ENCODE results near the gene CDK5RAP1. TPM values are rescaled to one million over a fixed set of nuclear protein-coding genes. Genes with fewer than 3 reads are reported as not detected.
A peak's percentile ranks its signal among the peaks of the same experiment; 100 is the strongest.

CDK5RAP1 gene, protein sequence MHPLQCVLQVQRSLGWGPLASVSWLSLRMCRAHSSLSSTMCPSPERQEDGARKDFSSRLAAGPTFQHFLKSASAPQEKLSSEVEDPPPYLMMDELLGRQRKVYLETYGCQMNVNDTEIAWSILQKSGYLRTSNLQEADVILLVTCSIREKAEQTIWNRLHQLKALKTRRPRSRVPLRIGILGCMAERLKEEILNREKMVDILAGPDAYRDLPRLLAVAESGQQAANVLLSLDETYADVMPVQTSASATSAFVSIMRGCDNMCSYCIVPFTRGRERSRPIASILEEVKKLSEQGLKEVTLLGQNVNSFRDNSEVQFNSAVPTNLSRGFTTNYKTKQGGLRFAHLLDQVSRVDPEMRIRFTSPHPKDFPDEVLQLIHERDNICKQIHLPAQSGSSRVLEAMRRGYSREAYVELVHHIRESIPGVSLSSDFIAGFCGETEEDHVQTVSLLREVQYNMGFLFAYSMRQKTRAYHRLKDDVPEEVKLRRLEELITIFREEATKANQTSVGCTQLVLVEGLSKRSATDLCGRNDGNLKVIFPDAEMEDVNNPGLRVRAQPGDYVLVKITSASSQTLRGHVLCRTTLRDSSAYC
- polyA plus RNA-seq (2013), result 14.1 and 15.5 TPM in 2 replicates

DNA sequence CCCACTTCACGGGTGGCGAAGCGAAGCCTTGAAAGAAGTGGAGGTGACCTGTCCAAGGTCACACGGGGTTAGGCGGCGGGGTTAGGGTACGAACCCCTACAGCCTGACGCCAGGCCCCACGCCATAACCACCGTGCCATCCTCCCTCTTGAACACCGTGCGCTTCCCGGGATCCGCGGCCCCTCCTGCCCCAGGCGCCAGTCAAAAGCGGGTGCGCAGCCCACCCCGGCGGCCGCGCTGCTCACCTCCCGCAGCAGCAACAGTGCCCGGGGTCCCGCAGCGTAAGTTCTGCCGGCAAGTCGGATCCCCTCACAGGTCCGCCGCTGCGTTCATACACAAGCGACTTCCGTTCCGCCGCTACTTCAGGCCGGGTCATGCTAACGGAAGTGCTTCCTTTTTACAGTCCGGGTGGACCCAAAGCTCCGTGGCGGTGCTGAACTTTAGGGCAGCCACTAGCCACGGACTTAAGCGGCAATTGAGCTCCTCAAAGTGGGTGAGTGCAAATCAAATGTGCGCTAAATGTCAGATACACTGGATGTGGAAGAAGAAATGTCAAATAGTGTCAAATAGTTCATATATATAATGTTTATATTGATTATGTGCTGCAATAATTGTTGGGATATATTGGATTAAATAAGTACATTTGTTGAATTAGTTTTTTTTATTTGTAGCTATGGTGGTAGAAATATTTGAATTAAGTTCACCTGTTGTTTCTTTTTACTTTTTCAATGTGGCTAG, at the start of gene CDK5RAP1:
CDK5RAP1 (minus strand) TSS at position 336 of the 737 bp plus-strand sequence. CDS start 4,455 bp downstream, outside the sequence.
- peak within 1 kb of the TSS; percentile 84 for H2AFZ ChIP-seq (ENCODE audit: insufficient read depth, low read length, poor library complexity)

DNA sequence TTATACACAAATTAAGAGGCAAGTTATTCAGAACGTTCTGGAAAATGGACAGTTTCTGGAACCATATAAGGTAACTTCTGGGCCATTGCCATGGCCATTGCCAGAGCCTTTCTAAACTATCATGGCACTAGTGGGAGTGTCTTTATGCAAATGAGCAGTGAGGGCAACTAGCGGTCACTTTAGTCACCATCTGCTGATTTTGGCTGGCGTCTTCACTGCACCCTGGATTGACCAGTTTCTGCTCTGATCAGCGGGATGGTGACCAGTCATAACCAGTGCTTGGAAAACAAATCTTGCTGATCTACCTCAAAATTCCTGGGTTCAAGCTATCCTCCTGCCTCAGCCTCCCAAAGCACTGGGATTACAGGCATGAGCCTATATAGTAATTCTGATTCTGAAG, 49.5 kb upstream of the CDK5RAP1 start:
- H4K8ac ChIP-seq (ENCODE audit: low read depth, low read length), result no peak overlapping the region
- H3K4me2 ChIP-seq (ENCODE audit: low read length), result no peak overlapping the region
- no peaks in the 10 kb centered on the region for H3K79me1 ChIP-seq (ENCODE audit: low read length)
- H3K27ac ChIP-seq (ENCODE audit: low read depth, low read length), result no peak overlapping the region
- no peaks in the 10 kb centered on the region for H3K4me1 ChIP-seq (ENCODE audit: control insufficient read depth in 1 of 2, insufficient read depth in 2 of 2, low read length in 2 of 2)
- no peak overlapping the region for H3K9ac ChIP-seq (ENCODE audit: low read length)
- no peak overlapping the region for H2BK5ac ChIP-seq (ENCODE audit: low read depth, low read length, poor library complexity)
- H3K79me2 ChIP-seq (ENCODE audit: control insufficient read depth, insufficient read depth, low read length, poor library complexity), result no peaks in the 10 kb centered on the region
- no peak overlapping the region for H2BK12ac ChIP-seq (ENCODE audit: low read length)
- H2AK5ac ChIP-seq (ENCODE audit: low read length), result no peak overlapping the region
- H2BK120ac ChIP-seq (ENCODE audit: insufficient read depth, low read length, poor library complexity), result no peak overlapping the region
- no peak overlapping the region for H3K4ac ChIP-seq (ENCODE audit: low read depth, low read length)
- H4K12ac ChIP-seq (ENCODE audit: low read depth, low read length), result no peak overlapping the region
- H3K9me3 ChIP-seq (ENCODE audit: insufficient read depth, low read depth, low read length), result no peaks in the 10 kb centered on the region
- H3K14ac ChIP-seq (ENCODE audit: low read length), result no peak overlapping the region
- no peak overlapping the region for H2AFZ ChIP-seq (ENCODE audit: insufficient read depth, low read length, poor library complexity)
- H4K91ac ChIP-seq (ENCODE audit: low read depth, low read length), result no peak overlapping the region
- H3K23ac ChIP-seq (ENCODE audit: low read length), result no peak overlapping the region
- WGBS (ENCODE audit: extremely low coverage, insufficient coverage, insufficient read length), result no CpG with 5 or more reads among the region's 4 CpGs
- no peak overlapping the region for H3K4me3 ChIP-seq (ENCODE audit: low read depth, low read length)
- peak in 1 of 2 donors; percentile 5 for DNase-seq
- no peak overlapping the region for H3K18ac ChIP-seq (ENCODE audit: low read length)
- H3K27me3 ChIP-seq (ENCODE audit: insufficient read depth, low read length), result peaks cover 2% of the 10 kb centered on the region
- H3K36me3 ChIP-seq (ENCODE audit: control insufficient read depth in 1 of 2, insufficient read depth in 2 of 2, low read length in 2 of 2), result no peaks in the 10 kb centered on the region

More for the DNA sequence above, at the start of gene CDK5RAP1:
- Histone ChIP-seq H3K36me3 (ENCODE audit: control insufficient read depth in 1 of 2, insufficient read depth in 2 of 2, low read length in 2 of 2) (peaks cover 0 to 6% of the 10 kb centered on the region in 2 experiments), H3K4me3 (ENCODE audit: low read depth, low read length) (peak within 1 kb of the TSS; percentile 96), H3K27ac (ENCODE audit: low read depth, low read length) (no peak within 1 kb of the TSS), H3K4me1 (ENCODE audit: control insufficient read depth in 1 of 2, insufficient read depth in 2 of 2, low read length in 2 of 2) (peaks cover 0 to 7% of the 10 kb centered on the region in 2 experiments), H3K9me3 (ENCODE audit: insufficient read depth, low read depth, low read length) (no peaks in the 10 kb centered on the region), H4K12ac (ENCODE audit: low read depth, low read length) (peak within 1 kb of the TSS; percentile 96), H3K14ac (ENCODE audit: low read length) (peak within 1 kb of the TSS; percentile 85), H3K4ac (ENCODE audit: low read depth, low read length) (peak within 1 kb of the TSS; percentile 87), H3K4me2 (ENCODE audit: low read length) (peak within 1 kb of the TSS; percentile 92), H3K18ac (ENCODE audit: low read length) (peak within 1 kb of the TSS; percentile 71), H2BK12ac (ENCODE audit: low read length) (no peak within 1 kb of the TSS), H3K79me1 (ENCODE audit: low read length) (peaks cover 3% of the 10 kb centered on the region), H4K91ac (ENCODE audit: low read depth, low read length) (peak within 1 kb of the TSS; percentile 82), H3K27me3 (ENCODE audit: insufficient read depth, low read length) (no peaks in the 10 kb centered on the region), H2BK120ac (ENCODE audit: insufficient read depth, low read length, poor library complexity) (peak within 1 kb of the TSS; percentile 62), H2AK5ac (ENCODE audit: low read length) (no peak within 1 kb of the TSS), H4K8ac (ENCODE audit: low read depth, low read length) (peak within 1 kb of the TSS; percentile 98), H3K23ac (ENCODE audit: low read length) (no peak within 1 kb of the TSS), H2BK5ac (ENCODE audit: low read depth, low read length, poor library complexity) (no peak within 1 kb of the TSS), H3K79me2 (ENCODE audit: control insufficient read depth, insufficient read depth, low read length, poor library complexity) (peaks cover 6% of the 10 kb centered on the region), H3K9ac (ENCODE audit: low read length) (peak within 1 kb of the TSS; percentile 64)
- peak; percentile 87 to 94 for DNase-seq
- WGBS (ENCODE audit: extremely low coverage, insufficient coverage, insufficient read length), result no CpG with 5 or more reads among the region's 43 CpGs

DNA sequence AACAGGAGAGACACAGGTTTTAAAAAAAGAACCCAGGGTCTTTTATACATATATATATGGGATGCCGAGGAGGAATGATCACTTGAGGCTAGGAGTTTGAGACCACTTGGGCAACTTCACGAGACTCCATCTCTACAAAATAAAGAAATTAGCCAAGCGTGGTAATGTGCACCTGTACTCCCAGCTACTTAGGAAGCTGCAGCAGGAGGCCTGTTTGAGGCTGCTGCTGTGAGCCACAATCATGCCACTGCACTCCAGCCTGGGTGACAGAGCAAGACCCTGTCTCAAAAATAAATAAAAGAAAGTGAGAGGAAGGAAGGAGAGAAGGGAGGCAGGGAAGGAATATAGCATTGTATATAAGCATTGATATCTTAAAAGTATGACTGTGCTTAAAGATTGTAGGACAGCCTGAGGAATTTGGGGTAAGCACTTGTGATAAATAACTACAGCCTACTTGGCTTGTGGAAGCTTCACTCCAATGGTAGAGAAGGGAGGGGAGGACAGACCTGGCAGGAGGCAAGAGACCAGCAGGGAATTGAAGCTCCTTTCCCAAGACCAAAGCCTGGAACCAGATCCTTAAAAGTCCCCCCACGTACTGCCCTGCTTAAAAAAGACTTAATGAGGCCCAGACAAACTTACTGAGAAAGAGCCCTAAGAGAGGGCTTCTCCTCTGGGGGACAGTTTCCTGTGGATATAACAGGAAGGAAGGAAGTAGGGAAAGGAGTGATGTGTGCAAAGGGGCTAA, 44.7 kb upstream of the CDK5RAP1 start:
- WGBS (ENCODE audit: extremely low coverage, insufficient coverage, insufficient read length), result no CpG with 5 or more reads among the region's 4 CpGs
- H3K4ac ChIP-seq (ENCODE audit: low read depth, low read length), result no peak overlapping the region
- no peaks in the 10 kb centered on the region for H3K79me1 ChIP-seq (ENCODE audit: low read length)
- H3K14ac ChIP-seq (ENCODE audit: low read length), result no peak overlapping the region
- H3K9ac ChIP-seq (ENCODE audit: low read length), result no peak overlapping the region
- H4K12ac ChIP-seq (ENCODE audit: low read depth, low read length), result no peak overlapping the region
- no peaks in the 10 kb centered on the region for H3K79me2 ChIP-seq (ENCODE audit: control insufficient read depth, insufficient read depth, low read length, poor library complexity)
- no peak overlapping the region for H3K27ac ChIP-seq (ENCODE audit: low read depth, low read length)
- H2BK12ac ChIP-seq (ENCODE audit: low read length), result no peak overlapping the region
- no peak overlapping the region for H2AFZ ChIP-seq (ENCODE audit: insufficient read depth, low read length, poor library complexity)
- H3K23ac ChIP-seq (ENCODE audit: low read length), result no peak overlapping the region
- H3K27me3 ChIP-seq (ENCODE audit: insufficient read depth, low read length), result peaks cover 12% of the 10 kb centered on the region
- DNase-seq, result no peak
- H3K4me1 ChIP-seq (ENCODE audit: control insufficient read depth in 1 of 2, insufficient read depth in 2 of 2, low read length in 2 of 2), result peaks cover 2 to 6% of the 10 kb centered on the region in 2 experiments
- no peak overlapping the region for H2BK5ac ChIP-seq (ENCODE audit: low read depth, low read length, poor library complexity)
- H4K91ac ChIP-seq (ENCODE audit: low read depth, low read length), result no peak overlapping the region
- no peak overlapping the region for H2AK5ac ChIP-seq (ENCODE audit: low read length)
- no peak overlapping the region for H3K4me3 ChIP-seq (ENCODE audit: low read depth, low read length)
- H2BK120ac ChIP-seq (ENCODE audit: insufficient read depth, low read length, poor library complexity), result no peak overlapping the region
- H3K18ac ChIP-seq (ENCODE audit: low read length), result no peak overlapping the region
- H4K8ac ChIP-seq (ENCODE audit: low read depth, low read length), result no peak overlapping the region
- no peak overlapping the region for H3K4me2 ChIP-seq (ENCODE audit: low read length)
- H3K36me3 ChIP-seq (ENCODE audit: control insufficient read depth in 1 of 2, insufficient read depth in 2 of 2, low read length in 2 of 2), result no peaks in the 10 kb centered on the region
- H3K9me3 ChIP-seq (ENCODE audit: insufficient read depth, low read depth, low read length), result no peaks in the 10 kb centered on the region
